GM06990 (cell line): ENCODE data around the gene SIL1.

ENCODE experiments used
- DNase-seq: peaks from one replicate; pipeline ENCODE4 v3.0.0-alpha.2; 2011; ENCODE audit not compliant: insufficient read length; ENCODE audit errors: extremely low read depth
- H3K27me3 ChIP-seq: replicated peaks from 2 replicates; pipeline ENCODE4 v1.6.0; 2011; ENCODE audit warnings: low read length; ENCODE audit not compliant: control insufficient read depth, insufficient read depth
- H3K36me3 ChIP-seq: 2 replicates; pipeline ENCODE4 v1.5.1; 2011; ENCODE audit warnings: low read length; ENCODE audit not compliant: control insufficient read depth, insufficient read depth
- H3K4me3 ChIP-seq: replicated peaks from 2 replicates; pipeline ENCODE4 v1.5.1; 2011; ENCODE audit warnings: low read depth, mild to moderate bottlenecking, control low read depth, low read length
- TF ChIP-seq, protein P1 (sequence below): IDR thresholded peaks from 2 replicates; pipeline ENCODE4 v1.5.1; 2011; ENCODE audit warnings: low read length, control low read depth, mild to moderate bottlenecking, inconsistent platforms; ENCODE audit not compliant: insufficient read depth, poor library complexity, severe bottlenecking

The SIL1 gene

GRCh38 chr5:138898299-138898698, 299.9 kb downstream of the SIL1 start:
- no peaks in the 10 kb centered on the region for H3K27me3 ChIP-seq
- no peak for DNase-seq
- no peak overlapping the region for H3K4me3 ChIP-seq
- H3K36me3 ChIP-seq: peaks cover 2% of the 10 kb centered on the region; the same call in 1 of the 2 replicates
- TF ChIP-seq, protein P1, sequence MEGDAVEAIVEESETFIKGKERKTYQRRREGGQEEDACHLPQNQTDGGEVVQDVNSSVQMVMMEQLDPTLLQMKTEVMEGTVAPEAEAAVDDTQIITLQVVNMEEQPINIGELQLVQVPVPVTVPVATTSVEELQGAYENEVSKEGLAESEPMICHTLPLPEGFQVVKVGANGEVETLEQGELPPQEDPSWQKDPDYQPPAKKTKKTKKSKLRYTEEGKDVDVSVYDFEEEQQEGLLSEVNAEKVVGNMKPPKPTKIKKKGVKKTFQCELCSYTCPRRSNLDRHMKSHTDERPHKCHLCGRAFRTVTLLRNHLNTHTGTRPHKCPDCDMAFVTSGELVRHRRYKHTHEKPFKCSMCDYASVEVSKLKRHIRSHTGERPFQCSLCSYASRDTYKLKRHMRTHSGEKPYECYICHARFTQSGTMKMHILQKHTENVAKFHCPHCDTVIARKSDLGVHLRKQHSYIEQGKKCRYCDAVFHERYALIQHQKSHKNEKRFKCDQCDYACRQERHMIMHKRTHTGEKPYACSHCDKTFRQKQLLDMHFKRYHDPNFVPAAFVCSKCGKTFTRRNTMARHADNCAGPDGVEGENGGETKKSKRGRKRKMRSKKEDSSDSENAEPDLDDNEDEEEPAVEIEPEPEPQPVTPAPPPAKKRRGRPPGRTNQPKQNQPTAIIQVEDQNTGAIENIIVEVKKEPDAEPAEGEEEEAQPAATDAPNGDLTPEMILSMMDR: no peak
